GM19238 (cell line): ENCODE results near the gene BCAS3.
A peak's percentile ranks its signal among the peaks of the same experiment; 100 is the strongest.
"Not testable (repeated sequence)": the region's sequence is repeated elsewhere in the genome, so short reads cannot be mapped to it uniquely, and the experiment has no call there.

Source experiments
- DNase-seq: peaks from one replicate; pipeline ENCODE4 v3.0.0; 2011; ENCODE audit warnings: low spot score; ENCODE audit not compliant: insufficient read length

The BCAS3 gene

DNA sequence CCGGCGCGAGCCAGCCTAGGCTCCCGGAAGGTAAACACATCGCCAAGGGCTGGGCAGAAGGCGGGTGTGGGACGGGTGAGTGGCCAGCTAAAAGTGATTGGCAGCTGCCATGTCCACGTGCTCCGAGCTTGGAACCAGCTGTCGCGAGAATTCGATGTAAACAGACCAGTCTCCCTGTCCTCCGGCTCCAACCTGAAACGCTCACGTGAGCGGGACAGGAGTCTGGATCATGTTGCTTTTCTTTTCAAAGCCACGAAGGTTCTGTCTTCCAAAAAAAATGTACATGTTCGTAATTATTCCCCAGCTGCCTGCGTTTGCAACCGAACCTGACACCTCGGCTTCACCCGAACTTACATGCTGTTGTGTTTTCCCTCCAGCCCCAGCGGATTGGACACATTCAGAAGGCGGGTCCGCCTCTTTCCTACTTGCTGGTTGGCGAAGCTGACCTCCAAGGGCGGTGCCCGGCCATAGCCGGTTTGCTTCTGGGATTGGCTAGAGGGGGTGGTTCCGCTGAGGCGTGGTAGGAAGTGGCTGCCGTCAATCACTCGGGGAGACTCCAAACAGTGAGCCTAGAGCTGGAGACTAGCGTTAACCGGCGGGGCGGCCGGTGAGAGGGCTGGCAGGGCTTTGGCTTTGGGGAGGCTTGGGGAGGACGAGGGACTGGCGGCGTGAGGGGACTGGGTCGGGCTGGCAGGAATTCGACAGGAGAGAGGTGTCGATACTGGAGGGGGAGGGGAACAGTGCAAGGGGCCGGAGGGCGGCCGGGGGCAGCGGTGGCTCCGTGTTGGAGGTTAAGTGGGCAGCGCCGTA lies at the start of gene BCAS3:
BCAS3 (plus strand) TSS at position 544 of the 810 bp plus-strand sequence.
- peak; percentile 98 for DNase-seq

- DNase-seq = no peak
Observed at GRCh38 chr17:60628252-60628889, 49.3 kb upstream of the BCAS3 start.

- no peak for DNase-seq
Observed at GRCh38 chr17:60629120-60629519, 48.5 kb upstream of the BCAS3 start.

- no peak for DNase-seq
Observed at GRCh38 chr17:60630352-60630751, 47.3 kb upstream of the BCAS3 start.

DNA sequence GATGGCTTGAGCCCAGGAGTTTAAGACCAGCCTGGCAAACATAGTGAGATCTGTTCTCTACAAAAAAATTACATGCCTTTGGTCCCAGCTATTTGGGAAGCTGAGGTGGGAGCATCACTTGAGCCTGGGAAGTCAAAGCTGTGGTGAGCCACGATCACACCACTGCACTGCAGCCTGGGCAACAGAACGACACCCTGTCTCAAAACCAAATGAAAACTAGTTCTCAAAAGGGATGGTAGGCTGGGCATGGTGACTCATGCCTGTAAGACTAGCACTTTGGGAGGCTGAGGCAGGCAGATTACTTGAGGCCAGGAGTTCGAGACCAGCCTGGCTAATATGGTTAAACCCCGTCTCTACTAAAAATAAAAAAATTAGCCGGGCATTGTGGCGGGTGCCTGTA lies 46.5 kb upstream of the BCAS3 start:
- no peak for DNase-seq

DNA sequence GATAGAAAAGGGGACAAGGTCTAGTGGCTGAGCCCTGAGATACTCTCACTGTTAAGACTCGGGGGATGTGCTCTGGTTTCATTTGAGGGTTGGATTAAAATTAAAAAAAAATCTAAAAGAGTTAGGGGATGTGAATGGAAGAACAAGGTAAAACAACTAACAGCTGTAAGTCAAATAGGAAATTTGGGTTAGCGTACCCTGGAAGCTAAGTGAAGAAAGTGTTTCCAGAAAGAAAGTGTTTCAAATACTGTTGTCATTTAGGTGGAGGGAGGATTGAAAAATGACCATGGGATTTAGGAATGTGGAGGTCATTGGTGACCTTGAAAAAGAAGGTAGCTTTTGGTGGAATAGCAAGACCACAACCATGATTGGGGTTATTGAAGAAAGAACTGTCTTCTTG lies 40.0 kb upstream of the BCAS3 start:
- DNase-seq = no peak

GRCh38 chr17:60639019-60639330 lies 38.7 kb upstream of the BCAS3 start:
- DNase-seq = no peak

- DNase-seq = no peak
Observed at GRCh38 chr17:60640503-60640902, 37.1 kb upstream of the BCAS3 start.

DNA sequence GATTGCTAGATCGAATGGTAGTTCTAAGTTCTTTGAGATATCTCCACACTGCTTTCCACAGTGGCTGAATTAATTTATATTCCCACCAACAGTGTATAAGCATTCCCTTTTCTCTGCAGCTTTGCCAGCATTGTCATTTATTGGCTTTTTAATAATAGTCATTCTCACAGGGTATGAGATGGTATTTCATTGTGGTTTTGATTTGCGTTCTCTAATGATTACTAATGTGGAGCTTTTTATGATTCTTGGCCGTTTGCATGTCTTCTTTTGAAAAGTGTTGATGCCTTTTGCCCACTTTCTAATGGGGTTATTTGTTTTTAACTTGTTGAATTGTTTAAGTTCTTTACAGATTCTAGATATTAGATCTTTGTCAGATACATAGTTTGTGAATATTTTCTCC lies 36.5 kb upstream of the BCAS3 start:
- DNase-seq = no peak

- DNase-seq = peak; percentile 10
Observed at GRCh38 chr17:60641810-60642220, 35.8 kb upstream of the BCAS3 start.

DNA sequence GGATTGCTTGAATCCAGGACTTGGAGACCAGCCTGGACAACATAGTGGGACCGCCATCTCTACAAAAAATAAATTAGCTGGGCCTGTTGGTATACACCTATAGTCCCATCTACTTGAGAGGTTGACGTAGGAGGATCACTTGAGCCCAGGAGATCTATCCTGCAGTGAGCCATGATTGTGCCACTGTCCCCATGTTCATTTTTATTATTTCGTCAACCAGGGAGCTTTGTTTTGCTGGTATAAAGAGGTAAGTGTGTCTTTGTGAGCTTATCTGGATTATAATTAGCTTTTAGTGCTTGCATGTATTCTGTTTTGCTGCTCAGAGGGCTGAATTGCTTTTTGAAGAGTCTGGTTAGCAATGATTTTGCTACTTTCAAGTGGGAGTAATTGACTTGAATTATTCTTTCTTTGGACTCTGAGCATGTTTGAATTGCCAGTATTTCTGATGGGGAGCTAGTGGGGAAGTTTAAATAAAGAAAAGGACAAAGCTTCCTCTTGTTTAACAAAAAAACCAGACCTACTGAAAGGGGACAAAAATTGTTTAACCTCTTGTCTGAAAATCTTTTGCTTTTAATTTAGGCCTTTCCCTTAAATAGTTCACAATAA lies 31.6 kb upstream of the BCAS3 start:
- DNase-seq = no peak

- DNase-seq = no peak
Observed at GRCh38 chr17:60646701-60647100, 30.9 kb upstream of the BCAS3 start.

DNA sequence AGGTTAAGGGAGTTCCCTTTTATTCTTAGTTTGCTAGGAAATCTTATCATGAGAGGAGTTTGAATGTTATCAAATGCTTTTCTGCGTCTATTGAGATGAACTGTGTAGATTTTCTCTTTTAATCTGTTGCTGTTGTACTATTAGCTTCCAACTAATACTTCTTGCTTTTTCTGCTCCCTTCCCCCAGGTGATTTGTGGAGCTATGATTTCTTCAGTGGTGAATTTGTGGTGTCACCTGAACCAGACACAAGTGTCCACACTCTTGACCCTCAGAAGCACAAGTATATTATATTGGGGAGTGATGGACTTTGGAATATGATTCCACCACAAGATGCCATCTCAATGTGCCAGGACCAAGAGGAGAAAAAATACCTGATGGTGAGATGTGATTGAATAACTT lies 29.9 kb upstream of the BCAS3 start:
- DNase-seq = no peak

DNA sequence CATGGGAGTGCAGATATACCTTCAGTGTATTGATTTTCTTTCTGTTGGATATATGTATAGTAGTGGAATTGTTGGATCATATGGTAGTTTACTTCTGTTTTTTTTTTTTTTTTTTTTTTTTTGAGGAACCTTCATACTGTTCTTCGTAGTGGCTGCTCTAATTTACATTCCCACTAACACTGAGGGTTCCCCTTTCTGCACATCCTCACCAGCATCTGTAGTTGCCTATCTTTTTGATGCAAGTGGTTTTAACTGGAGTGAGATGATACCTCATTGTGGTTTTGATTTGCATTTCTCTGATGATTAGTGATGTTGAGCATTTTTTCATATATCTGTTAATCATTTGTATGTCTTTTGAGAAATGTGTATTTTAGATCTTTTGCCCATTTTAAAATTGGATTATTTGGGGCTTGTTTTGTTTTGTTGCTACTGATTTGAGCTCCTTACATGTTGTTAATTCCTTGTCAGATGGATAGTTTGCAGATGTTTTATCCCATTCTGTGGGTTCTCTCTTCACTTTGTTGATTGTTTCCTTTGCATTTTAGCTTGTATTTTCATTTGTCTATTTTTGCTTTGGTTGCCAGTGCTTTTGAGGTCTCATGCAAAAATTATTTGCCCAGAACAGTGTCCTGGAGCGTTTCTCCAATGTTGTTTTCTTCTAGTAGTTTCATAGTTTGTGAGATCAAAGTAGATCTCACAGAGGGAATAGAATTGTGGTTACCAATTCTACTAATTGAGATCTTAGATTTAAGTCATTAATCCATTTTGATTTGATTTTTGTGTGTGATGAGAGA lies 25.0 kb upstream of the BCAS3 start:
- DNase-seq = peak; percentile 12

DNA sequence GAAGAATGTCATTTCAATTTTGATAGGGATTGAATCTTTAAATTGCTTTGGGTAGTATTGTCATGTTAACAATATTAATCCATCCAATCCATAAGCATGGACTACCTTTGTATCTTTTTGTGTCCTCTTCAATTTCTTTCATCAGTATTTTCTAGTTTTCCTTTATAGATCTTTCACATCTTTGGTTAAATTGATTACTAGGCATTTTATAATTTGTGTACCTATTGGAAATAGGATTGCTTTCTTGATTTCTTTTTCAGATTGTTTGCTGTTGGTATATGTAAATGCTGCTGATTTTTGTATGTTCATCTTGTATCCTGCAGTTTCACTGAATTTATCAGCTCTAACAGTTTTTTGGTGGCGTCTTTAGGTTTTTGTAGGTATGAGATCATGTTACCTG lies 24.1 kb upstream of the BCAS3 start:
- no peak for DNase-seq

DNA sequence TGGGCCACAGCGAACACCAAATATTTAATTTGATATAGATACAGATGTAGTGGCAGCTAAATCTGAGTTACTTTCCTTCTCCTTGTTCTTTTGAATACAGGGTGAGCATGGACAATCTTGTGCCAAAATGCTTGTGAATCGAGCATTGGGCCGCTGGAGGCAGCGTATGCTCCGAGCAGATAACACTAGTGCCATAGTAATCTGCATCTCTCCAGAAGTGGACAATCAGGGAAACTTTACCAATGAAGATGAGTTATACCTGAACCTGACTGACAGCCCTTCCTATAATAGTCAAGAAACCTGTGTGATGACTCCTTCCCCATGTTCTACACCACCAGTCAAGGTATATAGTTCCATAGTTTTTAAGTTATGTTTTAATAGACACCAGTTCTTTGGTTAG lies 21.2 kb upstream of the BCAS3 start:
- no peak for DNase-seq

- no peak for DNase-seq
Observed at GRCh38 chr17:60659156-60659555, 18.5 kb upstream of the BCAS3 start.

DNA sequence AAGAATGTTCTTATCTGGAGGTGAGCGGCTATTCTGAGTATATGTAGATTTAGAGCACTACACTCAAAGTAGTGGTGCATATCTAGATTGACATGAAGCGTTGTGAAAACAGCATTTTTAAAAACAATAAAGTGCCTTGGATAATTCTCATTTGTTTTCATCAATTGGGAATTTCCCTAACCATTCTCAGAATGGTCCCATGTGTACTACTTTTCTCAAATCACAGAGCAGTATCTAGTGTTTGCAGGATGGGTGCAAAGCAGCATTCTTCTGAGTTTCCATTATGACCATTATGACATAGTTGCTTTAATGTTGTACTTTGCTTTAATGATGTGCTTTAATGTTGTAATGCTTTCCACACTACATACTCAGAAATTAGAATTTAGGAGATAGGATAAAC lies 16.2 kb upstream of the BCAS3 start:
- no peak for DNase-seq

- no peak for DNase-seq
Observed at GRCh38 chr17:60664022-60664421, 13.6 kb upstream of the BCAS3 start.

- no peak for DNase-seq
Observed at GRCh38 chr17:60665602-60666001, 12.0 kb upstream of the BCAS3 start.

DNA sequence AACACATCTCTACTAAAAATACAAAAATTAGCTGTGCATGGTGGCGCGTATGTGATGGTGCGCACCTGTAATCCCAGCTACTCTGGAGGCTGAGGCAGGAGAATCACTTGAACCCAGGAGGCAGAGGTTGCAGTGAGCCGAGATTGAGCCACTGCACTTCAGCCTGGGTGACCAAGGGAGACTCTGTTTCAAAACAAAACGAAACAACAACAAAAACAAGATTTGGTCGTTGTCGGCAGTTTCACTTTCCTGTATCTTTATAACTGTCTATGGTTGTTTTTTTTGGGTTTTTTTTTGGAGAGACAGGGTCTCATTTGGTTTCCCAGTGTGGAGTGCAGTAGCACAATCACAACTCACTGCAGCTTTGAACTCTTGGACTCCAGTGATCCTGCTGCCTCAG lies 8.9 kb upstream of the BCAS3 start:
- DNase-seq = not testable (repeated sequence)

GRCh38 chr17:60671482-60671881 lies 6.2 kb upstream of the BCAS3 start:
- no peak for DNase-seq
